HL-60 (cell line): ENCODE measurements around the gene DNAH5.

ENCODE experiments used
- POLR2AphosphoS5 ChIP-seq: IDR thresholded peaks from 2 replicates; pipeline ENCODE4 v1.6.1; 2012; ENCODE audit warnings: low read depth
- TF ChIP-seq, protein P1 (sequence below): IDR thresholded peaks from one replicate; pipeline ENCODE4 v1.5.1; 2011; ENCODE audit warnings: low read length, control low read depth, inconsistent platforms; ENCODE audit not compliant: insufficient read depth

- TF ChIP-seq, protein P1, sequence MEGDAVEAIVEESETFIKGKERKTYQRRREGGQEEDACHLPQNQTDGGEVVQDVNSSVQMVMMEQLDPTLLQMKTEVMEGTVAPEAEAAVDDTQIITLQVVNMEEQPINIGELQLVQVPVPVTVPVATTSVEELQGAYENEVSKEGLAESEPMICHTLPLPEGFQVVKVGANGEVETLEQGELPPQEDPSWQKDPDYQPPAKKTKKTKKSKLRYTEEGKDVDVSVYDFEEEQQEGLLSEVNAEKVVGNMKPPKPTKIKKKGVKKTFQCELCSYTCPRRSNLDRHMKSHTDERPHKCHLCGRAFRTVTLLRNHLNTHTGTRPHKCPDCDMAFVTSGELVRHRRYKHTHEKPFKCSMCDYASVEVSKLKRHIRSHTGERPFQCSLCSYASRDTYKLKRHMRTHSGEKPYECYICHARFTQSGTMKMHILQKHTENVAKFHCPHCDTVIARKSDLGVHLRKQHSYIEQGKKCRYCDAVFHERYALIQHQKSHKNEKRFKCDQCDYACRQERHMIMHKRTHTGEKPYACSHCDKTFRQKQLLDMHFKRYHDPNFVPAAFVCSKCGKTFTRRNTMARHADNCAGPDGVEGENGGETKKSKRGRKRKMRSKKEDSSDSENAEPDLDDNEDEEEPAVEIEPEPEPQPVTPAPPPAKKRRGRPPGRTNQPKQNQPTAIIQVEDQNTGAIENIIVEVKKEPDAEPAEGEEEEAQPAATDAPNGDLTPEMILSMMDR: no peak
- TF ChIP-seq POLR2AphosphoS5: no peak
These were observed 111.0 kb downstream of the DNAH5 start for GRCh38 chr5:13833440-13833839.
